DOHH2 (cell line): ENCODE measurements around the gene C1QB.
"Not testable (repeated sequence)": the region's sequence is repeated elsewhere in the genome, so short reads cannot be mapped to it uniquely, and the experiment has no call there.

Source experiments
- H3F3A ChIP-seq: fragments of 200-600 bp; sonication (generic), shearing (Covaris generic); 2 replicates; pipeline ENCODE4 v1.6.0; 2016; ENCODE audit warnings: antibody characterized with exemption, mild to moderate bottlenecking; ENCODE audit not compliant: control insufficient read depth, insufficient read depth
- H3K27ac ChIP-seq: fragments of 200-600 bp; sonication (generic); 2 replicates; pipeline ENCODE4 v1.5.1; 2014; ENCODE audit warnings: low read depth, mild to moderate bottlenecking, low read length, moderate library complexity
- H3K27me3 ChIP-seq: fragments of 200-600 bp; sonication (generic); 2 replicates; pipeline ENCODE4 v1.6.1; 2014; ENCODE audit warnings: mild to moderate bottlenecking, low read length, mixed read lengths; ENCODE audit not compliant: control insufficient read depth
- H3K36me3 ChIP-seq: fragments of 200-600 bp; sonication (generic); 2 replicates; pipeline ENCODE4 v1.6.1; 2014; ENCODE audit warnings: mild to moderate bottlenecking, low read length, moderate library complexity, mixed read lengths; ENCODE audit not compliant: control insufficient read depth
- H3K4me1 ChIP-seq: fragments of 200-600 bp; sonication (generic); 2 replicates; pipeline ENCODE4 v1.6.1; 2014; ENCODE audit warnings: mild to moderate bottlenecking, low read length, mixed read lengths; ENCODE audit not compliant: control insufficient read depth
- H3K4me2 ChIP-seq: fragments of 200-600 bp; sonication (generic); 2 replicates; pipeline ENCODE4 v1.6.0; 2014; ENCODE audit warnings: mild to moderate bottlenecking, low read length, moderate library complexity
- H3K4me3 ChIP-seq: fragments of 200-600 bp; sonication (generic); 2 replicates; pipeline ENCODE4 v1.5.1; 2014; ENCODE audit warnings: mild to moderate bottlenecking, low read length, mixed read lengths
- H3K79me2 ChIP-seq: fragments of 200-600 bp; sonication (generic); 2 replicates; pipeline ENCODE4 v1.6.1; 2014; ENCODE audit warnings: mild to moderate bottlenecking, low read length, mixed read lengths; ENCODE audit not compliant: control insufficient read depth
- H3K9me2 ChIP-seq: fragments of 200-600 bp; sonication (generic); replicated peaks from 2 replicates; pipeline ENCODE4 v1.6.1; 2014; ENCODE audit warnings: mild to moderate bottlenecking, low read length, mixed read lengths; ENCODE audit not compliant: control insufficient read depth
- H3K9me3 ChIP-seq: fragments of 200-600 bp; sonication (generic); 2 replicates; pipeline ENCODE4 v1.6.1; 2014; ENCODE audit warnings: antibody characterized with exemption, low read length, mixed read lengths; ENCODE audit not compliant: control insufficient read depth, insufficient read depth
- H4K20me1 ChIP-seq: fragments of 200-600 bp; sonication (generic); 2 replicates; pipeline ENCODE4 v1.6.0; 2014; ENCODE audit warnings: low read depth, mild to moderate bottlenecking, antibody characterized with exemption, low read length, moderate library complexity; ENCODE audit not compliant: control insufficient read depth, insufficient read depth
- CTCF ChIP-seq: fragments of 200-600 bp; sonication (generic); IDR thresholded peaks from one replicate; pipeline ENCODE4 v1.5.1; 2014; ENCODE audit warnings: antibody characterized with exemption, mild to moderate bottlenecking, low read depth, low read length; ENCODE audit not compliant: poor library complexity, severe bottlenecking
- EZH2phosphoT487 ChIP-seq: fragments of 200-600 bp; sonication (generic); IDR thresholded peaks from 2 replicates; pipeline ENCODE4 v1.6.1; 2017; ENCODE audit warnings: borderline replicate concordance, mild to moderate bottlenecking, antibody characterized with exemption, low read length, moderate library complexity, mixed read lengths

The C1QB gene

GRCh38 chr1:22666412-22666811 lies 13.4 kb downstream of the C1QB start:
- Histone ChIP-seq H3F3A (no peaks in the 10 kb centered on the region), H3K4me3 (no peak overlapping the region), H3K27me3 (peaks cover 5% of the 10 kb centered on the region; the same call in 1 of the 2 replicates), H3K27ac (no peak overlapping the region), H3K79me2 (no peaks in the 10 kb centered on the region), H3K9me3 (no peaks in the 10 kb centered on the region), H4K20me1 (no peaks in the 10 kb centered on the region; the same call in 1 of the 2 replicates), H3K4me1 (no peaks in the 10 kb centered on the region), H3K4me2 (no peak overlapping the region), H3K9me2 (no peaks in the 10 kb centered on the region), H3K36me3 (no peaks in the 10 kb centered on the region)
- TF ChIP-seq CTCF (no peak), EZH2phosphoT487 (no peak)

- H3K27ac ChIP-seq, H3K4me1 ChIP-seq, H3F3A ChIP-seq, H3K79me2 ChIP-seq, H3K4me2 ChIP-seq, H4K20me1 ChIP-seq, H3K9me2 ChIP-seq, H3K9me3 ChIP-seq, H3K4me3 ChIP-seq, H3K27me3 ChIP-seq, H3K36me3 ChIP-seq: not testable (repeated sequence)
These were observed 15.8 kb downstream of the C1QB start for GRCh38 chr1:22668840-22669239.

- Histone ChIP-seq H3K4me2 (no peak overlapping the region), H3K36me3 (no peaks in the 10 kb centered on the region), H3F3A (no peaks in the 10 kb centered on the region), H3K4me1 (no peaks in the 10 kb centered on the region), H3K27me3 (peaks cover 5% of the 10 kb centered on the region), H3K79me2 (no peaks in the 10 kb centered on the region), H3K9me3 (no peaks in the 10 kb centered on the region), H3K9me2 (no peaks in the 10 kb centered on the region), H4K20me1 (no peaks in the 10 kb centered on the region; the same call in 1 of the 2 replicates), H3K4me3 (no peak overlapping the region), H3K27ac (no peak overlapping the region)
- no peak for TF ChIP-seq CTCF
- no peak for TF ChIP-seq EZH2phosphoT487
These were observed 17.4 kb downstream of the C1QB start for GRCh38 chr1:22670352-22670975.

GRCh38 chr1:22671999-22672398 lies 19.0 kb downstream of the C1QB start:
- no peak overlapping the region for H3K27ac ChIP-seq
- no peaks in the 10 kb centered on the region; the same call in 1 of the 2 replicates for H4K20me1 ChIP-seq
- H3K4me2 ChIP-seq = no peak overlapping the region
- H3K4me3 ChIP-seq = no peak overlapping the region
- H3K9me2 ChIP-seq = no peaks in the 10 kb centered on the region
- no peaks in the 10 kb centered on the region for H3K79me2 ChIP-seq
- H3K36me3 ChIP-seq = no peaks in the 10 kb centered on the region
- H3K9me3 ChIP-seq = no peaks in the 10 kb centered on the region
- H3F3A ChIP-seq = no peaks in the 10 kb centered on the region
- no peak for TF ChIP-seq EZH2phosphoT487
- no peak for TF ChIP-seq CTCF
- peaks cover 5% of the 10 kb centered on the region for H3K27me3 ChIP-seq
- no peaks in the 10 kb centered on the region for H3K4me1 ChIP-seq
